ENCODE measurements around the gene RNASE11.
A peak's percentile ranks its signal among the peaks of the same experiment; 100 is the strongest.
"Not testable (repeated sequence)": the region's sequence is repeated elsewhere in the genome, so short reads cannot be mapped to it uniquely, and the experiment has no call there.

Gene RNASE11

DNA sequence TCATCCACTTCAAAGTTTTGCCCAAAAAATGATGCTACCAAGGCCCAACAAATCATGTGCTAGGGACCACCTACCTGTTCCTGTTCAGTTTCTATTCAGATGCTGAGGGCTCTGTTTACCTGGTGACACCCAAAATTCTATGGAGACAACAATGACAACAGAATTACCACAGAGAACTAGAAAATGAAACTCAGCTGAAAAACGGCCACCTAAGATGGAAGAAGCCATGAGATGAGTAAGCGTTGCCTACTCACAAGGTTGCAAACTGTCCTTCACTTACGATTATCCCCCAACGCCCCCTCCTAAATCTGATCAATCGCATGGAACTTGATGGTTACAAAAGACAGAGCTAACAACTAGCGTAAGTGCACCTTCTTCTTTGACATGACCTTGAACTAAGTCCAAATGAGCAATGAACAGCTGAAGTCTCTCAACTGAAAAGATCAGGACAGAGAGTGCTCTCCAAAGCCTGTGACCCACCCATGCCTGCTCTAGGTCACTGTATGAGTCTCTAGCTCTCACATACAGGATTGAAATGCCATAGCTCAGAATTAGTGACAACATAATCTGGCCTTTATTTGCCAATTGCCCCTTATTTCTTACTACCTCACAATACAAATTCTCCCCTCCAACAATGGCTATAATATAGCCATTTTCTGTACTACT, at the start of gene RNASE11:
TSS of gene RNASE11 (minus strand) at position 513 of the 666 bp plus-strand sequence.
- DNase-seq = no peak

DNA sequence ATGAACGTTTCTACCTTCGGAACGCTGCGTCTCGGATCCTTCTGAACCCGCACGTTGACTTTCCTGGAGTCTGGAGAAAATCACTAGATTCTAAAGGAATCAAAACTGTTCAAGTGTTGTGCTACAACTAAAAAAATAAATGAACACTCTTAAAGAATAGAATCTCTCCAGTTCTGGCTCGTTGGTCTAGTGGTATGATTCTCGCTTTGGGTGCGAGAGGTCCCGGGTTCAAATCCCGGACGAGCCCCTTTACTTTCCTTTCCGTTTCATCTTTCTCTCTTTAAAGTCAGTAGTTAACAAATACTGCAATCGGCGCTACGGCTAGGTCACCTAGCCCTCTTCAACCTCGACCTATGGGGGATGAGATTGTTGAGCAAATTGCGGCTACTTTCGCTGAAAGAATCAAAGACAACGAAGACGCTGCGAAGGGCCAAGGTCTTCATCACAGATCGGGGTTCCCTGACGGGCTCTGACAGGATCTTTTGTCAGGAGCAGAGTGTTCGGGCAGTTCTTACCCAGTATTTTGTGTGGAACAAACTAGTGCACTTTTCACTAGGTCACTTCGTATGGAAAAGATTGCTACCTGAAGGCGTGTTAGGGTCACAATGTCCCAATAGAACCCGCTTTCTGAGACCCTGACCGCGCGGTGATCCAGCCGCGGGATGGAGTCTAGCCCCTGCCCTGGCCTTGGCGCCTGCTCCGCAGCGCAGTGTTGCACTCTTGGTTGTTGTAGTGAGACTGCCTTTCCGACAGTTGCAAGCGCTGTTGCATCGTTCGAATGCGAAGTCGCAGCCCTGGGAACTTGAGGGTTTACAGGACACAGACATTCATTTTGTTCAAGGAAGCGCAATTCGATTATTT, 45.3 kb upstream of the RNASE11 start:
- DNase-seq = peak; percentile 67

DNA sequence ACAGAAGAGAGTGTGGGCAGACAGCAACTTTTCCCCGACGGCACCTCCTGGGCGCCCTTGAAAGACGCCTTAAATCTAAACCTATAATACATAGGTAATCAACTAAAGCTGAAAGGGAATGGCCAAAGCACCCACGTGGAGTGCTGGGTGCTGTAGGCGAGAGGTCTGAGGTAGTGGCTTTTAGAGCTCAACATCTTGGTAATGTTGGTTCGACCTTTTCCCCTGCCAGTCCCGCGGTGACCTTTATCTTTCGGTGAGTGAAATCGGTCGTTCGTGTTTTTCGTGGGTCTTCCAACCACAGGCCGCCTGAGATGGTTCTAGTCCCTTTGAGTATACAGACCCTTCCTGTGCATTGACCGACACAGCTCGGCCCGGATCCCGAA, 44.6 kb upstream of the RNASE11 start:
- peak; percentile 18 for DNase-seq

DNA sequence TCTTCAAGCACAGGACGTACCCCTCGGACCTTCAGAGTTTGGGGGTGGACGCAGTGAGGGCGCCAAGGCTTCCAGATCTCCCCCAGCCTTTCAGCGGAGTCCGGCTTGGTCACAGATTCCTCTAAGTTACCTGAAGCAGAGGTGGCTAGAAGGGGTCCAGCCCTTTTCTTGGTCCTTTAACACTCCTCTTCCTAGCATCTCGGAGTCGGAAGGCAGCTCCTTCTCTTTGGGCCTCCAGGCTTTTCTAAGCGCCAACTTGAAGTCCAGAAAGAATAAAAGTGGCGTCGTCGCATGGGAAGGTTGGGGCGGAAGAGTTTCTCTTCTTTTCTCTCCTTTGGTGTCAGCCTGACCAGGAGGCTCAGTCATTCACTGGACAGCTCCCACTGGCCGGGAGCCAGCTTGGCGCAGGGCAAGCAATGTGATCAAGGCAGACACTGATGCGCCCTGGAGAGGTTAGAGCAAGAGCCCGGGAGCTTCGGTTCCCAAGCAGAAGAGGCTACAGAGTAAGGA, 44.1 kb upstream of the RNASE11 start:
- DNase-seq = peak; percentile 21

DNA sequence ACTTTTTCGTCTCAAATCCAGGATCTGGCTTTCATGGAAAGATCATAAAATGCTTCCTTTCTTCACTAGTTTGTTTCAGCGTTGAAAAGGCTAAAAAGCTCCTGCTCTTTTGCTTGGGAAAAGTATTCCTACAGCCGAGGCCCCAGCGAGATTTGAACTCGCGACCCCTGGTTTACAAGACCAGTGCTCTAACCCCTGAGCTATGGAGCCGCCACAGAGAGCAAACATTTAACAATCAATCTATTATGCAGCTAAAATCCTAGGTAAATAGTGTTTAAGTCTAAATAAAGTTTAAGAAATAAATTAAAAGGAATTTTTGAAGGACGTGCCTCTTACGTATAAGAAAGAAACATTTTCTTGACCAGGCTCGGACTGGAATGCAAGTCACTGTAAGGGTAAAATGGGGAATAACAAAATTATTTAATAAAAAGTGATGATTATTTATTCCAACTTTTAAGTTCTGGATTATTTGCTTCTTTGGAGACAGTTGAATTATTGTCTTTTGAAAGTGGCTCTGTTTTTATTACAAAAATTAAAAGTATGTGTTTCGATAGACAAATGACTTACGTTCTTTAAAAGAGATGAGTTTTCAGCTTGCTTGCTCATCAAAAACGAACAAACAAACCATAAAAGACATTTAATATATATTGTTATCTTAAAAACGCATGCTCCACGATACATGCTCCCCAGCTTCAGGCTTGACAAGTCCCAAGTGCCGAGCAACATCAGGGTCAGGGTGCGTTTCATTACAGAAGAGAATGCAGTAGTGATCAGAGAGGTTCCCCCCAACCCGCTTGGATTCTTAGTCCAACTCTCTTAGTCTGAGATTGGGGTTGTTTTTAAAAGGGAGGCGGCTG, 43.5 kb upstream of the RNASE11 start:
- DNase-seq = peak; percentile 60

DNA sequence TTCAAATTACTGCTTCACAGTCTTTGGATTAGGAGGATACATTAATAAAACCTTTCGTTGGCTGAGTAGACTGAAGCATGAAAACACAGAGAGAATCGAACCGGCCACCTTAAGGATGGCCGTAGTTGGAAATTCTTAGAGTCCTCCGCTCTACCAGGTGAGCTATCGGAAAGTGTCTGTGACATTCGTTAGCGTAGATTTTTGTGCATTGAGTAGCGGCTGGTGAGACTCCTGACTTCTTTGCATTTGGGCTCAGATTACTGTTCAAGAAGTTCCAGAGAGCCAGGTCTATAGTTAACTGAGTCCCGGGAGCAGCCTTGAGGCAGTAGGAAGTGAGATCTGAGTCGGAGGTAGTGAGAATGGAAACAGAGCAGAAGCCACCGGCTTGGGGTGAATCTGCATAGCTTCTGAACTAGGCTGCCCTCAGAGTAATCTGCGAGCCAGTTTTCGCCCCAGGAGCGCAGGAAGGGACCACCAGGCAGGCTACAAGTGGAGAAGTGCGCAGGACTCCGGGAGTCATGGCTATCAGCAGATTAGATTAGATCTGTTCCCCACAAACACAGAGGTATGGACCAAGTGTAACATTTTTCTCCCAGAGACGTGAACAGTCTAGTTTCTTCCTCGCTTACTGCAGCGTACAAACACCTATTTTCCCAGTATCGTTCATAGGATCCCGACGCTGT, 42.7 kb upstream of the RNASE11 start:
- DNase-seq = peak; percentile 44

DNA sequence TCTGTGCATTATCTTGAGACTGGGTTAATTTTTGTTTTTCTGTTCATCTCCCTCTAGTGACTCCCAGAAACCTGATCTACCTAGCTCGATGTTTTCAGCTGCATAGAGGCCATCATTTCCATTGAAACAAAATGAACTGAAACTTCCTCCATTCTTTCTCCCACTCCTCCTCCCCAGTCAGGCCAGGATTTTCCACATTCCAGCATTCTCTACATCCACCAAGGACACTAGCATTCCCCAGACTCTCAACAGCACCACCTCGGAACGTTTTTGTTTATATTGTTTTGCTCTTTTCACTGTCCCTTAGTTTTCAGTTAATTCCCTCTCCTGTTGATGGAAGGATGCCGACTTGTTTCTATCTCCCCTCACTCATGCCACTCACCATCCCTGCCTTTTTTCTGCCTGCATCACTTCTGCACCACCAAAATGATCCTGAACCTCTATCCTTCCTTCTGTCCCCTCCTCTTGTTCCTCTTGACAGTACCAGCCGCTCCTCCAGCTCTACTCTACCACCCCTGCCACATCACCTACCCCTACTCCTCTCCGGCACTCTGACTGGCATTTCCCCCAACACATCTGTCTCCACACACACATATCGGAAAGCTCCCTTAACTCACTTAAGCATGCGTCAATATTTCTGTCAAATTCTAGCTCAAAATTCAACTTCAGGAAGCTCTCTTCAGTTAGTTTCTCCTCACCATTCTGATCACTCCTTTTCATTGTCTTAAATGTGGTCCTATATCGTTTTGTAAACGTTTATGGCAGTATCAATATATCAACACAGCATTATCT, 40.5 kb upstream of the RNASE11 start:
- no peak for DNase-seq

DNA sequence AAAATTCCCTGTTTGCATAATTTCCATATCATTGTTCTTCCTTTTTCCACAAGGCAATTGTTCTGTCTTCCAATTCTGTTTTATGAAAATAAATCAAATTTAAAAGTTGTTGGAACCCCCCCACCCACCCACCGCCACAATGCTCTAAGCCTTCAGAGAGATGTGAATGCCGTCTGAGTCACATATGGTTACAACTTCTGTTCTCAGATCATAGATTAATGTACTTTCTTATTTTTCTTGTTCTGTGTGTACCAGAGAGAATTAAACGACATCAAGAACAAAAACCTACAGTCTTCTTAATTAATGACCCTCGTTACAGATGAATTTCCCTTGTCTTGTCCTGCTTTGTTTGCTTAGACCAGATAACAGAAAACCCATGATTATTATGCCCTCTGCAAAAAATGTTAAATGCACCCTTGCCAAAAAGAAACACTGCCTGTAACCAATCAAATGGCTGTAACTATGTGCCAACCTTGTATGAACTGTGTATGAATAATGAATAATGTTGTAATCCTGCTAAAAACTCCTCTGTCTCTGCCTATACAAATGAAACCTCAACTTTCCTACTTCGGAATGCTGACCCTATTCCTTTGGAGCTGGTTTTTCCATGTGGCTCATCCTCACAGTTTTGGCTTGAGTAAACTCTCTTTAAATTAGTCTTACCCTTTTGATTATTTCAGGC, 39.7 kb upstream of the RNASE11 start:
- DNase-seq = no peak

DNA sequence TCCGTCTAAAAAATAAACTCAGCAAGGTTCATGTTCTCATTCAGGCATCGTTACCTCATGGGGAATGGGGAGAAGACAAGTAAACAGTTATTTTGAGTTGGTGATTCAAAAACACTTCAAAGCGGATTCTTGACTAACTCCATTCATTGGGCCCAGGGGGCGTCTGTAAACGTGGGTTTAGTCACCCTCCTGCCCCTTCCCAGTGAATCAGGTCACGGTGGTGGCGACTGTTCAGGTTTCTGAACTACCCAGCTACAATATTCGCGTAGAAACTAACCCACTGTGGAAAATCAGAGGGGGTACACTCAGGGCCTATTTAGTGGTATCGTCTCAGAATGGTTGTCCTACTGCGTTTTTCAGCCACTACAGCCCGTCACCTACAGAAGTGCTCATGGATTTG, 38.5 kb upstream of the RNASE11 start:
- DNase-seq = peak; percentile 38

DNA sequence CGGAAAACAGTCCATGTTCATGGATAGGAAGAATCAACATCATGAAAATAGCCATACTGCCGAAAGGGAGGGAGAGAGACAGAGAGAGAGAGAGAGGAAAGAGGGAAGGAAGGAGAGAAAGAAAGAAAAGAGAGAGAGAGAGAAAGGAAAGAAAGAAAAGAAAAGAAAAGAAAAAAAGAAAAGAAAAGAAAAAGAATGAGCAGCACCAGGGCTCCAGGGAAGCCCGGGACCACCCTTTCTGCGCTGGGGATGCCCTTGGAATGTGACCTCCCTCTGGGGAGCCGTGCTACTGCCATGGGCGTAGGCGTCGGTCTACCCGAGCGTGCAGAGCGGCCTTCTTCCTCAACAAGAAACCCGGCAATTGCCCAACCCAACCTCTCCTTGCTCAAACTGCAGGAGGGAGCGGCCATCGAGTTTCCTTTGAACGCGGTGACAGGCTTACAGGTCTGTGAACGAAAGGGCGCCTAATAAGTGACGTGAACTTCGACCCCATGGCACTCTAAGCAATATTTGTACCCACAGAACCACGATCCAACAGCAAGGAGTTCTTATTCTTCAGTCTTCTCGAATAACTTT, 36.8 kb upstream of the RNASE11 start:
- peak; percentile 62 for DNase-seq

DNA sequence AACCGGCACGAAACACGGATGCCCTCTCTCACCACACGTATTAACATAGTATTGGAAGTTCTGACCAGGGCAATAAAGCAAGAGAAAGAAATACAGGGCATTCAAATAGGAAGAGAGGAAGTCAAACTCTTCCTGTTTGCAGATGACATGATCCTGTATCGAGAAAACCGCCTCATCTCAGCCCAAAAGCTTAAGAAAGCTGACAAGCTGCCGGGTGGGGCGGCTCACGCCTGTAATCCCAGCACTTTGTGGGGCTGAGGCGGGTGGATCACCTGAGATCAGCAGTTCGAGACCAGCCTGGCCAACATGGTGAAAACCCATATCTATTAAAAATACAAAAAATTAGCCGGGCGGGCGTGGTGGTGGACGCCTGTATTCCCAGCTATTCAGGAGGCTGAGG, 36.0 kb upstream of the RNASE11 start:
- no peak for DNase-seq

DNA sequence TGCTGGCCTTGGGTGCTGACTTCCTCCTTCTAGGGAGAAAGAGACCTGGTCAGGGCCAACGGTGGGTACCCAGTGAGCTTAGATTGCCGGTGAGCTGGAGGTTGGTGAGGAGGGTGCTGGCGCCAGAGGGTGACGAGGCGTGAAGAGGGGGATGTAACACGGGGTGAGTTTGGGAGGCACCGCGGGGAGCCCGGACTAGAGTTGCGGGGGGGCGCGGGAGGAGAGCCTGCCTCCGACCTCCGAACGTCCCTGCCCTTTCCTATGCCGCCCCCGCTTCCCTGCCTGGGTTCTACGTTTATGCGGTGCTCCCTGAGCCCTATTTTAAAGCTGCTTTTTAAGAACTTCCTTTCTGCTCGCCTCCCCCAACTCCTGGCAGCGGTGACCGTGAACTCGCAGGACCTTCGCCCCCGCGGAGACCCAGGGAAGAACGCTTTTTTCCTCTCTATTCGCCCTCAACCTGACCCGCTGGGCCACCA, 35.1 kb upstream of the RNASE11 start:
- no peak for DNase-seq

DNA sequence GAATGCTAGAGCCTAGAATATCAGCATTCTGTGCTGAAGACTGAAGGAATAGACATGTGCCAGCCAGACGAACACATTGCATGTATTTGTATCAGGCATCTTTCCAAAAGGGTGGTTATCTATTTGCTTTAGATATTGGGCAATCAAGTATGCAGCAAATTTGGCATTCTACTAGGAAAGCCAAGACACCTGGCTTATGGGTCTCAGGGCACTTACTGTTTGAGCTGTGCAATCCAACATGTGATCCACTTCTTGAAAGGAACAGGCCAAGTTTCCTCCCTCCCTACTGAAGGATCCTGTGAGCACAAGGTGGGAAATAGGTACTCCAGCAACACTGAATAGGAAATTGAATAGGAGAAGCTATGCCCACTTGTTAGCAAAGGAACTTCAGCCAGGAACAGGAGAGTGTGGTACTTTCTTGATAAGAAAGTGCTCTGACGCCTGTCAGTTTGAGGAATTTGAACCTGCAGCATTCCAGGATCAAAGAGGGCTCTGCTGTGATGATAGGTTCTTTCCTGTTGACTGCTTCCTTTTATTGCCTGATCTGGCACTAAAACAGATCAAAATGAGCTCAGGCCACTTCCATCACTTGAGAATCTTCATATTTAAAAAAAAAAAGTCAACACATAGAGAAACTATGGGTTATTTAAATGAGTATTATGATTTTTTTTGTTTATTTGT, 33.1 kb upstream of the RNASE11 start:
- no peak for DNase-seq

DNA sequence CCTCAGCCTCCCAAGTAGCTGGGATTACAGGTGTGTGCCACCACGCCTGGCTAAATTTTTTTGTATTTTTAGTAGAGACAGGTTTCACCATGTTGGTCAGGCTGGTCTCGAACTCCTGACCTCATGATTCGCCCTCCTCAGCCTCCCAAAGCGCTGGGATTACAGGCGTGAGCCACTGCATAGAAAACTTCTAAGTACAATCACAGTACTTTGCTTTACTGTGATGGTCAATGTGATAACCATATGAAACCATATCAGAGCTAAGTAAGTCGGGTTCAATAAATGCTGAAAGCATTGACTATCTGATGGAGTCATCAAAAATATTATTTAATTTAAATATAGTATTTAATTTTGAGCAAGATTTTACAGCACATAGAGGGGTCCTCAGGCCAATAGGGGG, 31.9 kb upstream of the RNASE11 start:
- not testable (repeated sequence) for DNase-seq

DNA sequence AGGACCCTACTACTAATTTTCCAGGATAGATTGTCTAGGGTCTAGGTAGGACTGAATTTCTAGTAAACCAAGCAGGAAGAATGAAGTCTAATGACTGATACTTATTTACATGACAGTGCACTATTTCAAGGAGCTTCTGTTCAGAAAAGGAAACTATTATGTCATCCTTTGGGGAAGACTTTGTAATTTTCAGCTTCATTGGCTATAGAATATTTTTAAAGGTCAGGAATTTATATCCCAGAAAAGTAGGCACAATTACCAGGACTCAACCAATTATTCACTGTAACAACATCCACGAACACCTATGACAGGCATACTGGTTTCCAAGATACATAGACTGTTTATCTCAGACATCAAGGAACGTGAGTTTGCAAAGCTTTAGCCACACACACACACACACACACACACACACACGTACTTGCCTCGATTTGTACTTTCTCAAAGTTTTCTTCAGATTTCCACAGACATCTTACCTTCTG, 30.5 kb upstream of the RNASE11 start:
- no peak for DNase-seq

DNA sequence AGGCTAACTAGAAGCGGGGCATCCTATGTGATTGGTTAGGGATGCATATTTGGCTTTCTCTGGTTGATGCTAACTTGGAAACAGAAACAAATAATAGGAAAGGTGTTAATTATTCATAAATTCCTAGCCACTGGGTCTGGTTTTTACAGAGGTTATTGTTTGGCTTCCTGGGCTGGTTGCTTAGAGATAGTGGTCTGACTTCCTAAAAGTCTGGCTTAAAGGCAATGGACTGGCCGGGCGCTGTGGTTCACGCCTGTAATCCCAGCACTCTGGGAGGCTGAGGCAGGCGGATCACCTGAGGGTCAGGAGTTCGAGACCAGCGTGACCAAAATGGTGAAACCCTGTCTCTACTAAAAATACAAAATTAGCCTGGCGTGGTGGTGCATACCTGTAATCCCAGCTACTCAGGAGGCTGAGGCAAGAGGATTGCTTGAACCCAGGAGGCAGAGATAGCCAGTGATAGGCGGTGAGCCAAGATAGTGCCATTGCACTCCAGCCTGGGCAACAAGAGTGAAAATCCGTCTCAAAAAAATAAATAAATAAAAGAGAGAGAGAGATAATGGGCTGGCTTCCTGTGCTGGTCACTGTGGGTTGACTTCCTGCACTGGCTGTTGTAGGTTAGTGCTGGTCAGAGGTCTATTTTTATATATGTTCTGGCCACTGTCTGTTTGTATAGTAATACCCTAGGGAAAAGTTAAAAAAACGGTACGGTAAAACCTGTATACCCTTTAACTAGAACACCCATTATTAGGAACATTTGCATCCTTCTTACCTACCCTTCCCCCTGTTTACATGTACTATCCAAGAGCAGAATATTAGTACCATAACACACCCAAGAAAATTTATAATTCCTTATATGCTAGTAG, 29.6 kb upstream of the RNASE11 start:
- no peak for DNase-seq

DNA sequence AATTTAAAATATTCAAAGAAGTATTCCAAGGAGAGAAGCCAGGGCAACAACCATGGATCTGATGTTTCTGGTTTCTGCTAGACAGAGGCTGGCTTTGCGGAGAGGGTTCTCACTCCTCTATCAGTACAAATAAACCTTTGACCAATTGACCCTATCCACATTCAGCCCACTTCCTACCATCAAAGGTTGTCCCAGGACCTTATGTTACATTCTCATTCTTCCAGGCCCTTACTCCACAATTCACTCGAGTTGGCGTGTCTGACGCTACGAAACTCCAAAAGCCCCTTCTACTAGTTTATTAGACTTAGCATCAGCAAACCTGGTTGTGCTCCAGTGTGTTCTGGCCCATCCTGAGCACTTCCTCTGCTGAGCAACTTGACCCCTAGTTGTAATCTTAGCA, 28.2 kb upstream of the RNASE11 start:
- no peak for DNase-seq

DNA sequence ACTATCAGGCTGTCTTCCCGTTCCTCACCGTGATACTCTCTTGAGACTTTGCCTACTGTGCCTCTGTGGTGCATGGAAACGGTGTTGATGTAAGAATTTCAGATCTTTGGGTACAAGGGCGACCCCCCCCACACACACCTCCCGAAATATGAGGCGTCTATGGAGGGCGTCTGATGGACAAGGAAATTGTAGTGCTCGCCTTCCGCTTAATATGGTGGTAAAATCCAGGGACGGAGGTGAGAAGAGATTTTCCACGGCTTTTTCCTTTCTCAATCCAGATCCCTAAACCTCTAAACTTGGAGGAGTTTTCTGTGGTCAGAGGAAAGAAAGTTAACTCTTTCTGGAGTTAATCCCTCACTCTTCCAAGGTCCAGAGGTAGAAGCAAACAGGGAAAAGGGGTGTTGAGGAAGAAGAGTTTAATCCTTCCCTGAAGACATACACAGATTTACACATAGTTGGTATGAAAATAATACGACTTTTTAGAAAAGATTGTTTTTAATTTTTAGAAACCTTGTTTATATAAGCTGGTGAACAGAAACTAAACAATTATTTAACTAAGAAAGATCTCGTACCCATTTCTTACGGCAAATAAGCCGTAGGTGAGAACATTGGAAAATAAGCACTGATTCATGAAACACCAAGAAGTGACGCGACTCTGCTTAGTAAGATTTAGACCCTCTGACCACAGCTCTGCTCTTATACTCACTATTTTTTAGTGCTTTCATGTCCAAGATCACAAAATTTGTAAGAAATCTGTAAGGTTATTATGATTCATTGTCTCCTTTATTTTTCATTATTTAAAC, 26.4 kb upstream of the RNASE11 start:
- DNase-seq = no peak

Measured in CD4-positive, alpha-beta T cell treated with Interleukin-17A for 4 hours (primary cell).